Measurements from ENCODE around the gene CD79B.

DNA sequence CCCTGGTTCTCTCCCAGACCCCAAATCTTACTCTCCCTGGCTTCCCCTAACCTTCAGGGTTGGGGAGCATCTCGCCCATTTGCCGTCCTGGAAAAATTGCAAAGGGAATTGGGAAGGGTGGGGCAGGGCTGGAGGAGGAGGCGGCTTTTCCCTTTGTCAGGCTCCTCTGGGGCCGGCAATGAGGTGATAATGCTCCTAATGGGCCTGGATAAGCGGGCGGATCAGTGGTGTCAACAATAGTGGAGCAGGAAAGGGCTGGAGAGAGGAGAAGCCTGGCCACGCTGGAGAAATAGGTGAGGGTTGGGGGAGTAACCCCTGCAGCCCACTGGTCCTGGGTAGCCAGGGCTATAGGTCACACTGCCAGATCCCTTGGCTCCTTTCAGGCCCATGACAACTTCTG is 28.3 kb upstream of the CD79B start:
- TF ChIP-seq, protein P1, sequence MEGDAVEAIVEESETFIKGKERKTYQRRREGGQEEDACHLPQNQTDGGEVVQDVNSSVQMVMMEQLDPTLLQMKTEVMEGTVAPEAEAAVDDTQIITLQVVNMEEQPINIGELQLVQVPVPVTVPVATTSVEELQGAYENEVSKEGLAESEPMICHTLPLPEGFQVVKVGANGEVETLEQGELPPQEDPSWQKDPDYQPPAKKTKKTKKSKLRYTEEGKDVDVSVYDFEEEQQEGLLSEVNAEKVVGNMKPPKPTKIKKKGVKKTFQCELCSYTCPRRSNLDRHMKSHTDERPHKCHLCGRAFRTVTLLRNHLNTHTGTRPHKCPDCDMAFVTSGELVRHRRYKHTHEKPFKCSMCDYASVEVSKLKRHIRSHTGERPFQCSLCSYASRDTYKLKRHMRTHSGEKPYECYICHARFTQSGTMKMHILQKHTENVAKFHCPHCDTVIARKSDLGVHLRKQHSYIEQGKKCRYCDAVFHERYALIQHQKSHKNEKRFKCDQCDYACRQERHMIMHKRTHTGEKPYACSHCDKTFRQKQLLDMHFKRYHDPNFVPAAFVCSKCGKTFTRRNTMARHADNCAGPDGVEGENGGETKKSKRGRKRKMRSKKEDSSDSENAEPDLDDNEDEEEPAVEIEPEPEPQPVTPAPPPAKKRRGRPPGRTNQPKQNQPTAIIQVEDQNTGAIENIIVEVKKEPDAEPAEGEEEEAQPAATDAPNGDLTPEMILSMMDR (IDR thresholded peaks at IDR 0.05; ENCODE audit: low read length): no peak
- TF ChIP-seq EZH2phosphoT487 (IDR thresholded peaks at IDR 0.05; ENCODE audit: low read length) (no peak), EZH2 (optimal IDR thresholded peaks at IDR 0.05; ENCODE audit: low read depth, low read length) (no peak)
